Endothelial cell of umbilical vein (primary cell): ENCODE measurements around the gene NBEAL2.
"Not testable (repeated sequence)": the region's sequence is repeated elsewhere in the genome, so short reads cannot be mapped to it uniquely, and the experiment has no call there.

Experiments
- CTCF ChIP-seq, 2 donors: IDR thresholded peaks; 1 replicate in 1 of 2; 2 replicates in 1 of 2; pipeline ENCODE4 v1.5.1; 2011; ENCODE audit warnings: low read length in 2 of 2, mild to moderate bottlenecking in 2 of 2, moderate library complexity in 2 of 2, control low read depth in 1 of 2, inconsistent platforms in 1 of 2, low read depth in 1 of 2; ENCODE audit not compliant: insufficient read depth in 1 of 2; ENCODE audit errors: extremely low read depth in 1 of 2
- EZH2 ChIP-seq: IDR thresholded peaks from 2 replicates; pipeline ENCODE4 v1.6.1; 2012; ENCODE audit warnings: borderline replicate concordance, low read depth, mild to moderate bottlenecking, moderate library complexity, low read length, inconsistent platforms; ENCODE audit not compliant: severe bottlenecking
- JUN ChIP-seq: IDR thresholded peaks from 2 replicates; pipeline ENCODE4 v1.6.1; 2011; ENCODE audit warnings: borderline replicate concordance, low read depth; ENCODE audit not compliant: insufficient read length, insufficient read depth
- POLR2AphosphoS5 ChIP-seq: IDR thresholded peaks from 2 replicates; pipeline ENCODE4 v1.6.1; 2012; ENCODE audit warnings: low read depth, mild to moderate bottlenecking, control low read depth, low read length, moderate library complexity; ENCODE audit not compliant: insufficient read depth

GRCh38 chr3:46964038-46964590, 15.4 kb upstream of the NBEAL2 start:
- not testable (repeated sequence) for TF ChIP-seq EZH2; POLR2AphosphoS5; CTCF (IDR thresholded peaks at IDR 0.05; ENCODE audit: extremely low read depth in 1 of 2, insufficient read depth in 1 of 2, low read depth in 1 of 2, low read length in 2 of 2); JUN
